Memory B cell (primary cell): Measurements from ENCODE around the gene DIAPH3.
A peak's percentile ranks its signal among the peaks of the same experiment; 100 is the strongest.

Source experiments
- ATAC-seq: fragments of 150-1000 bp; cut with Tn5 transposase; 2 replicates; pipeline ENCODE4 v1.10.0; 2021; ENCODE audit warnings: low read depth, mild to moderate bottlenecking, moderate library complexity
- DNase-seq, 2 donors: peaks; one replicate each; pipeline ENCODE4 v3.0.0; 2022; ENCODE audit warnings: low spot score in 2 of 2
- H3K27ac Mint-ChIP-seq: one replicate; pipeline ENCODE4 v1.8.0; 2022; ENCODE audit warnings: mild to moderate bottlenecking, moderate library complexity, mixed read lengths
- H3K27me3 Mint-ChIP-seq: one replicate; pipeline ENCODE4 v1.8.0; 2022; ENCODE audit warnings: mixed read lengths
- H3K36me3 Mint-ChIP-seq: one replicate; pipeline ENCODE4 v1.8.0; 2022; ENCODE audit warnings: mild to moderate bottlenecking, mixed read lengths
- H3K4me1 Mint-ChIP-seq: one replicate; pipeline ENCODE4 v1.8.0; 2022; ENCODE audit warnings: mixed read lengths
- H3K4me3 Mint-ChIP-seq: one replicate; pipeline ENCODE4 v1.8.0; 2022; ENCODE audit warnings: mild to moderate bottlenecking, moderate library complexity, mixed read lengths
- H3K9me3 Mint-ChIP-seq: one replicate; pipeline ENCODE4 v1.8.0; 2022; ENCODE audit warnings: mixed read lengths

Gene DIAPH3

DNA sequence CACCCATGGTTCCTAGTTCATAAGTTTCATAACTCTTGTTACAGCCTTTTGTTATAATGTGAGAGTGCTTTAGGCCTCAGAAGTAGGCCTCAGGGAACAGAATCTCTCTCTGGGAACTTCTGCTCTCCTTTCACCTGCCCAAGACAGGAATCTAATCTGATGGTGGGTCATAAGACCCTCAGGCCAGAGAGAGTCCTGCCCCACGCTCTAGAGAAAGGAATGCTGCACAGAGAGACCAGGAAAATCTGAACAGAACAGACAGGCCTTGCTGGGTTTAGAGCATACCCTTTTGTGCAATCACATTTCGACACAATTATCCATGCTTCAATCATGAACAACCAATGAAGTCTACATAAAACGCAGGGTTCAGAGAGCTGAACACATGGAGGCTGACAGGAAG is 3.4 kb upstream of the DIAPH3 start:
- peaks cover 1% of the 10 kb centered on the region for H3K27me3 Mint-ChIP-seq
- no peak overlapping the region for H3K27ac Mint-ChIP-seq
- no peak overlapping the region for H3K4me3 Mint-ChIP-seq
- no peak for ATAC-seq
- H3K9me3 Mint-ChIP-seq: no peaks in the 10 kb centered on the region
- peaks cover 11% of the 10 kb centered on the region for H3K4me1 Mint-ChIP-seq
- no peak for DNase-seq
- H3K36me3 Mint-ChIP-seq: no peaks in the 10 kb centered on the region

DNA sequence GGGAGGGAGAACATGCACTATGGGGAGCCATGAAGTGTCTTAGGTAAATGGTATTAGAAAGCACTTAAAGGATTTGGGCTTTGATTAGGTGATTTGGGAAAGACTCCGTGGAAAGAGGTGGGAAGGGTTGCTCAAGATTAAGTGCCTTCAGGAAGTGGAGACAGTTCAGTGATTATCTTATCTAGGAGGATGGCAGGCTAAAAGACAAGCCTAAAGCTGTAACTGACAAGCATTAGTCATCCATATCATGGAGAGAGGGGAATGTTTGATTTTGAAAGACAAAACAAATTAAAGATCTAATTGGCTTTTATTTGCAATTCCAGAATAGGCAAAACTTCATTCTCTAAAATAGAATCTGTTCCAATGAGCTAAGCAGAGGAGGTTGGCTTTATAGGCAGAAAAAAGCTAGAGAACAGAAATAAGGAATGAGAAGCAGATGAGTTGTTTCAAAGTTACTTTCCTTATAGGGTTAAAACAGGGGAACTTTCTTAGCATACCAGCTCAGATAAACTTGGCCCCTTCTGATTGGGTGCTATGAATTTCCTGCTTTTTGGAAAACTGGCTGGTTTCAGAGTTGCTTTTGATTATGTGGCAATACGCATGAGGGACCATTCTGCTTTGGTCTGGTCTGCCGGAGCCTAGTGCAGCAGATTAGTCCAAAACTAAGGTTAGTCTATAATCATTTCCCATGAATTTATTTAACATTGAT is 1.8 kb upstream of the DIAPH3 start:
- Mint-ChIP-seq H3K27me3 (peaks cover 2% of the 10 kb centered on the region), H3K36me3 (no peaks in the 10 kb centered on the region), H3K9me3 (peaks cover 2% of the 10 kb centered on the region), H3K27ac (no peak overlapping the region), H3K4me1 (peaks cover 11% of the 10 kb centered on the region), H3K4me3 (no peak overlapping the region)
- ATAC-seq (no peak), DNase-seq (no peak)

DNA sequence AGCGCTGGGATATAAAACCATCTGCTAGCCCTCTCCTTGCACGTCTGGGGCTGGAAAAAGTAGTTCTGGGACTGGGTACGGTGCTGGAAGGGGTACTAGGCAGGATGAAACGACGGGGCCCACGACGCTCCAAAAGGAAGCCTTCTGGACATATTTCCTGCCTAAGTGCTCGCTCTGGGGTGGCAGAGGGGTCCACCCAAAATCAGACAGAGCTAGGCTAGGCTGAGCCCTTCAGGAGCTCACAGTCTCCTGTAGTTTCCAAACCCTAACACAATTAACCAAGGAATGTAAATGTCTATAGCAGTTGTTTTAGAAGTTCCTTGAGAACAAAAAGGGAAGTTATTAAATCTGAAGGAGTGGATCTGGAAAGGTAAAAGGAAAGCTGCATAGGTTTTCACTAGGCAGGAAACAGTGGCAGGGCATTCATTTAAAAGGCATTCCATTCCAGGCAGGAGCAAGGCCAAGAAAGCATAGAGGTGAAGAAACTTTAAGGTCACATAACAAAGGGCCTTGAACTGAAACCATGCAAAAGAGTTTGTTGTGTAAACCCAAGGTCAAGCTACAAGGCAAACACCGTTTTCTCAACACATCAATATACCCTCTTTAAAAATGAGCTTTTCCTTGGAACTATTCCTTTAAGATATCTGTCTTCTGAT is 634 bp upstream of the DIAPH3 start:
- H3K4me1 Mint-ChIP-seq: peaks cover 11% of the 10 kb centered on the region
- peaks cover 1% of the 10 kb centered on the region for H3K27me3 Mint-ChIP-seq
- H3K4me3 Mint-ChIP-seq: peak overlapping the region; percentile 96
- ATAC-seq (peak; percentile 3), DNase-seq (no peak)
- H3K9me3 Mint-ChIP-seq: peaks cover 2% of the 10 kb centered on the region
- H3K27ac Mint-ChIP-seq: peak overlapping the region; percentile 87
- no peaks in the 10 kb centered on the region for H3K36me3 Mint-ChIP-seq

DNA sequence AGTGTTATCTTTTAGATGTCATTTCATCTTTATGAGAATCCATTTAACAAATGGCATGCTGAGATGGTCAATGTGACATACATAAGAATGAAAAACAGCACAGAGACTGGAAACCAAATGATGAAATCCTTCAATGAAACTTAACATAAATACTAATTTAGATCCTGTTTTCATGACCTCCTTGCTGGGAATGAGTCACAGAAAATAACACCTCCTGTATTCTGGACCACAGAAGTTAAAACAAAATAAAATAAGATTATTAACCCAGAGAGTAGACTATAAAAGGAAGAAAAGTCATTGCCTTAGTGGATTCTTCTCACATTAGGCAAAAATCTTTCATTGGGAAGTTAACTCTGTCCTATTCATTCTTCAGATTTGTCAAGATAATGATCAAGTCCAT is 1.6 kb downstream of the DIAPH3 start:
- ATAC-seq (no peak), DNase-seq (no peak)
- H3K4me3 Mint-ChIP-seq: no peak overlapping the region
- peaks cover 11% of the 10 kb centered on the region for H3K4me1 Mint-ChIP-seq
- no peak overlapping the region for H3K27ac Mint-ChIP-seq
- H3K27me3 Mint-ChIP-seq: peaks cover 1% of the 10 kb centered on the region
- peaks cover 2% of the 10 kb centered on the region for H3K9me3 Mint-ChIP-seq
- H3K36me3 Mint-ChIP-seq: no peaks in the 10 kb centered on the region

DNA sequence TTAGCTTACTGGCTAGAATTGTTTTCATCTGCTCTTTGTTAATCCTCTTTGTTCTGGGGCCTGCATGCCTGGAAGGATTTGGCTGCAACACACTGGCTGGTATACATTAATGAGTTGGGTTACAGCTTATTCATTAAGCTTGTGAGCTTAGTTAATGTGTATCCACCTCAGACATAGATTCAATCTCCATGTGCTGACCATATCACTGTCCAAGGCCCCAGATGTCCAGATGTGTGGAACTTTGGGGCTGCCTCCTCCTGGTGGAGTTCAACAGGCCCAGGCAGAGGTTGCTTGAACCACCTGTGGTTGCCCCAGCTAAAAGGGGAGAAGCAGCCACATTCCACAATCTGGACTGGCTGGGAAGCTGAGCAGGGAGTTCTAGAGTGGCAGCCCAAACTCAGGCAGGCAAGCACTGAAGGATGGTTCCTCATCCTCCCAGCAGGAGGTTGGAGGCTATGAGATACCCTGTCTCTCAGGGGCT is 5.4 kb downstream of the DIAPH3 start:
- no peaks in the 10 kb centered on the region for H3K36me3 Mint-ChIP-seq
- H3K27me3 Mint-ChIP-seq: peaks cover 1% of the 10 kb centered on the region
- H3K4me3 Mint-ChIP-seq: no peak overlapping the region
- DNase-seq: no peak
- H3K9me3 Mint-ChIP-seq: peaks cover 2% of the 10 kb centered on the region
- H3K4me1 Mint-ChIP-seq: no peaks in the 10 kb centered on the region
- H3K27ac Mint-ChIP-seq: no peak overlapping the region
- ATAC-seq: no peak

DNA sequence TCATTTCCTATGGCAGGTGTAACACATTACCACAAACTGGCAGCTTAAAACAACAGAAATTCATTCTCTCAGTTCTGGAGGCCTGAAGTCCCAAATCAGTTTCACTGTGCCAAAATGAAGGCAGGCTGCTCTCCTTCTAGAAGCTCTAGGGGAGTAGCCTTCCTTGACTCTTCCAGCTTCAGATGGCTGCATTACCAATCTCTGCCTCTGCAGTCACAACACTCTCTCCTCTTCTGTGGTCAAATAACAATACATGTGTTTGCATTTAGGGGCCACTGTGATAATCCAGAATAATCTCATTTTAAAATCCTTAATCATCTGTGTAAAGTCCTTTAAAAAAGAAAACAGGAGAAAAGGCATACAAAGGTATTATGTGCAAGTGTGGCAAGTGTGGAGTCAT is 7.8 kb downstream of the DIAPH3 start:
- Mint-ChIP-seq H3K4me1 (no peaks in the 10 kb centered on the region), H3K4me3 (no peak overlapping the region), H3K27ac (no peak overlapping the region), H3K36me3 (no peaks in the 10 kb centered on the region), H3K27me3 (peaks cover 1% of the 10 kb centered on the region), H3K9me3 (no peaks in the 10 kb centered on the region)
- no peak for ATAC-seq
- no peak for DNase-seq

DNA sequence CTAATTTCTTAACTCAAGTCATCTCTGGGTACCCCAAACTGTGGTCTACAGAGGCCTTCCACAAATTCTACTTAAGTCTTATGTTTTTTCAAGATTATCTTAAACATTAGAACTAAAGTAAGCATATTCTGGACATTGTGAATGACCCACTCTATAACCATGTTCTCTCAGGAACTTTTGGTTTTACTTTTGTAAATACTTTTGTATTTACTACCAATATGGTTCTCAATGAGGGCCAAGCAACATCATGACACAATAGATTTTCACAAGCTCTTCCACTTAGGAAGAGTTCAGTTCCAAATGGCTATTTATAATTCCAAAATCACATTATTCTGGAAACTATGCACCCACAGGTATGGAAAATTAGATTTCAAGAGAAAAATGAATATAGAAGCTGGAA is 10.8 kb downstream of the DIAPH3 start:
- no peaks in the 10 kb centered on the region for H3K27me3 Mint-ChIP-seq
- H3K27ac Mint-ChIP-seq: no peak overlapping the region
- ATAC-seq: no peak
- no peak overlapping the region for H3K4me3 Mint-ChIP-seq
- H3K4me1 Mint-ChIP-seq: peaks cover under 1% of the 10 kb centered on the region
- H3K36me3 Mint-ChIP-seq: no peaks in the 10 kb centered on the region
- no peak for DNase-seq
- H3K9me3 Mint-ChIP-seq: no peaks in the 10 kb centered on the region

DNA sequence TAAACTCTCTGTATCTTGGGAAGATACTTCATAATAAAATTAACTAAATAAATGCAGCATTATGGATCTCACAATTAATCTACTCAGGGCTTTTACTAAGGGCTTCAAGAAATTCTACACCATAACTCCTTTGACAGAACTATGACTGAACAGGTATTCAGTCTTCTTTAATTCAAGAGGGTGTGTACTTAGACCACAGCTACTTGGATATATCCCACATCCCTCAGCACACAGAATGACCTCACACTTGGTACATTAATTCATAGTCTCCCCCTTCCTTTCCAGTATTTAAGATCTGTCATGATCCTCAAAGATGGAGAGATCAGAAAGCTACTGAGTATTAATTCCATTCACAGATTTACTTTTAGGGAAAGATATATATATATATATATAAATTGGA is 11.6 kb downstream of the DIAPH3 start:
- no peak overlapping the region for H3K27ac Mint-ChIP-seq
- peaks cover 3% of the 10 kb centered on the region for H3K4me1 Mint-ChIP-seq
- peaks cover 2% of the 10 kb centered on the region for H3K9me3 Mint-ChIP-seq
- H3K4me3 Mint-ChIP-seq: no peak overlapping the region
- H3K27me3 Mint-ChIP-seq: no peaks in the 10 kb centered on the region
- DNase-seq (no peak), ATAC-seq (no peak)
- no peaks in the 10 kb centered on the region for H3K36me3 Mint-ChIP-seq

DNA sequence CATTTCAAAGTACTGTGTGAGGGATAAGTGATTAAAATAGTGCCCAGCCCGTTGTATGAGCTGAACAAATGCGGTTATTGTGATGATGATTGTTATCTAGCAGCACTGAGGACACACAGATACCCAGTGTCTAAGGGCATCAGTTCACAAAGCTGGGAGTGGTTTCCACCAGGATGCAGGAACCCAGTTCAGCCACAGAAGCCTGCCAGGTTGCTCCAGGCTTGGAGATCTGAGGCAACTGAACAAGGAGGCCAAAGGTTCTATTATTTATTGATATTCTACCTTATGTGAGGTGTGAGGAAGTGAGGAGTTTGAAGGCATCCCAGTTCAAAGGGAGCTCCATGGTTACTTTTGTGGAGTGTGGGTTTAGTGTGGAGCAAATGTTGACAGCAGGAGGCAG is 13.2 kb downstream of the DIAPH3 start:
- ATAC-seq (no peak), DNase-seq (no peak)
- Mint-ChIP-seq H3K27me3 (no peaks in the 10 kb centered on the region), H3K9me3 (peaks cover 2% of the 10 kb centered on the region), H3K36me3 (no peaks in the 10 kb centered on the region), H3K4me3 (no peak overlapping the region), H3K4me1 (peaks cover 3% of the 10 kb centered on the region), H3K27ac (no peak overlapping the region)

DNA sequence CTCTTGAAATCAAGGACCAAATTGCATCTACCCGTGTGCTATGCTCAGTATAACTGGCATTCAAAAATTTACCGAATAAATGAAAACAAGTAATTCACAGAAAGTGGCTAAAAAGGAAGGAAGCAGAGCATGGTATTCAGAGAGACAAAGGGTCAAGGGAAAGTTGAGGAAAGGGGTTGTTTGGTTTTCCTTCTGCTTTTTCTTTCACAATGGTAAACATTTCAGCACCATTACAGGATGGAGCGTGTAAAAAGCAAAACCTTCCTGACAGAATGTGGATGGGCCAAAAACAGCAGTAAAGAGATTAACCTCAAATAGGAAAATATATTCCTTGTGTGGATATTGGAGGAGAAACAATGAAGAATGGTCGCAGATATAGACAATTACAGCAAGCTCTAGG is 14.8 kb downstream of the DIAPH3 start:
- no peaks in the 10 kb centered on the region for H3K27me3 Mint-ChIP-seq
- H3K4me1 Mint-ChIP-seq: peaks cover 3% of the 10 kb centered on the region
- no peaks in the 10 kb centered on the region for H3K36me3 Mint-ChIP-seq
- H3K9me3 Mint-ChIP-seq: peaks cover 2% of the 10 kb centered on the region
- H3K27ac Mint-ChIP-seq: no peak overlapping the region
- ATAC-seq (no peak), DNase-seq (no peak)
- H3K4me3 Mint-ChIP-seq: no peak overlapping the region

DNA sequence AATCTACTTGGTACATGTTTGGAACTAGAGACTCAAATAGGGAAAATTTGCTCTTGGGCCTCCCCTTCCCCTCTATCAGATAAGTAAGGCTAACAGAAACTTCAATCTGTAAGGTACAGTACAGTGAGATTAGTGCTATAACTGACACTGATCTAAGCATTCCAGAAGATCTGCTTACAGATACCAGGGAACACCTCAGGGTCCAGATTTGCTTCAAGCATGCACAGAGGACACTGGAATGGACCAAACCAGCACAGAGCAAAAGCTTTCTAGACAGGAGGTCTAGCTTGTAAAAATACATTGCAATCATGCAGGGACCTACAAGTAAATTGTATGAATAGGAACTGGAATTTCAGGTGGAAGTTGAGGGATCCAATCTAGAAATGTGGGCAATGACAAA is 16.4 kb downstream of the DIAPH3 start:
- ATAC-seq (no peak), DNase-seq (no peak)
- H3K27ac Mint-ChIP-seq: no peak overlapping the region
- H3K4me3 Mint-ChIP-seq: no peak overlapping the region
- H3K27me3 Mint-ChIP-seq: no peaks in the 10 kb centered on the region
- peaks cover 3% of the 10 kb centered on the region for H3K4me1 Mint-ChIP-seq
- H3K9me3 Mint-ChIP-seq: peaks cover 2% of the 10 kb centered on the region
- H3K36me3 Mint-ChIP-seq: no peaks in the 10 kb centered on the region

DNA sequence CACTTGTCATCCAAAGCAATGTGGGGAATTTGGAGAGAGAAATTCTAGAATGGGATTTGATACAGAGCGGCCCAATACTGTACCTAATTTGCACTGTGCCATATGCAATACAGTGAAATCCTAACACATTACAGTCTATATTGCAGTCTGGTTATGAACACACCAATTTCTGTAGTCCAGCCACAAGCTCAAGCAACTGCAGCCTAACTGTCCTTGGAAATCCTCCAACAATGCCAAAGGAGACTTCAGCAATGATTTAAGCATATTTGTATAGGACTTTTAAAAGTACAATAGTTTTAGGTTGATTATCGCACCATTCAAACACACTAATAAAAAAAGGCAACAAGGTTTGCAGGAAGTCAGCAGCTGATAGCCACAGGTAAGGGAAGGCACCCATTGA is 17.3 kb downstream of the DIAPH3 start:
- Mint-ChIP-seq H3K4me1 (peaks cover 3% of the 10 kb centered on the region), H3K27ac (no peak overlapping the region), H3K9me3 (peaks cover 2% of the 10 kb centered on the region), H3K4me3 (no peak overlapping the region), H3K27me3 (no peaks in the 10 kb centered on the region), H3K36me3 (no peaks in the 10 kb centered on the region)
- DNase-seq (no peak), ATAC-seq (no peak)

DNA sequence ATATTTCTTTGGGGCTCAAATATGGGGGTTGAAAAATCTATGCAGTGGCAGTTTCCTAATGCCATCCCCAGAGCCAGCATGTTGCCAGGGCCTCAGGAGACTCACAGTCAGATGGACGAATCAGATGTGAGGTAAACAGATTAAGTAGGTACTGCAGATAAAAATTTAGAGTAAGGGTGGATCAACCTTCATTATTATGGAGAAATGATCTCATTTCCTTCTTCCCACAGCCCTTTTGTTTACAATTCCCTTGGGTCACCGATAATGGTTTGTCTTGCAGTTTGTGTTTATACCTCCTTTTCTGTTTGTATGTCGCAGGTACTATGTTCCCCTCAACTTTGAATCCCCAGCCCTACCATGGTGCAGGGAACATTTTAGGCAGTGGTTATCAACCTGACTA is 20.0 kb downstream of the DIAPH3 start:
- Mint-ChIP-seq H3K9me3 (peaks cover 2% of the 10 kb centered on the region), H3K36me3 (no peaks in the 10 kb centered on the region), H3K4me1 (peaks cover 3% of the 10 kb centered on the region), H3K27me3 (no peaks in the 10 kb centered on the region), H3K4me3 (no peak overlapping the region), H3K27ac (no peak overlapping the region)
- no peak for ATAC-seq
- DNase-seq: no peak

DNA sequence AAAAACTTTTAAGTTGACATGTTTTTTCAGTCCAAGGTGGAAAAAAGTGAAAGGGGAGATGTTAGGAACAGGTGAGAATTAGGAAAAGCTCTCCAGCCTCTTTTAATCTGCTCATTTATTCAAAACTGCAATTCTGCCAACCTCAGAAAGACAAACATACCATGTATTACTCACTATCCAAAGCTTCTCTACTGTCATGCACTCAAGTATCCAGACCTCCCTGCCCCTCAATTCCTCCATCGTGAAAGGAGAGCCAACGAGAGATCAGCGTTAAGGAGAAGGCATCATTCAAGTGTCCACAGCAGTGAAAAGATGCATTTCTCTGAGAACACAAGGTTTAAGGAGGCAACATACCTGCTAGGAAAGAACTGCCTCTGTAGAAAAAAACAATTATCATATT is 24.5 kb downstream of the DIAPH3 start:
- no peaks in the 10 kb centered on the region for H3K4me1 Mint-ChIP-seq
- DNase-seq (no peak), ATAC-seq (no peak)
- no peak overlapping the region for H3K4me3 Mint-ChIP-seq
- H3K9me3 Mint-ChIP-seq: no peaks in the 10 kb centered on the region
- no peak overlapping the region for H3K27ac Mint-ChIP-seq
- no peaks in the 10 kb centered on the region for H3K27me3 Mint-ChIP-seq
- no peaks in the 10 kb centered on the region for H3K36me3 Mint-ChIP-seq

DNA sequence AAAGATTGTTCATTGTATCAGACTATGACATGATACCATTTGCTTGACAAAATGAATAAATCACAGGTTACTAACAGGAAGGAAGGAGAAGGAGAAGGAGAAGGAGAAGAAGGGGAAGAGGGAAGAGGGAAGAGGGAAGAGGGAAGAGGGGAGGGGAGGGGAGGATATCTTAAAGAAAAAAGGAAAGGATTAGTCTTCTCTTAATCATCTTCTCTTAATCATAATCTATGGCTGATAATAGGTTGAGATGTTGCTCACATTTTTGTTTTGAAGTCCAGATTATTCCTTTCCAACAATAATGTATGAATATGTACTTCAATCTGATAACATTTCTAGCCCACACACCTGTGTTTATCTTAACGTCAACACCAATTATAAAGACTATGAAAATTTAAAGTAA is 25.1 kb downstream of the DIAPH3 start:
- Mint-ChIP-seq H3K27me3 (no peaks in the 10 kb centered on the region), H3K4me1 (no peaks in the 10 kb centered on the region), H3K4me3 (no peak overlapping the region), H3K27ac (no peak overlapping the region), H3K36me3 (no peaks in the 10 kb centered on the region), H3K9me3 (no peaks in the 10 kb centered on the region)
- no peak for ATAC-seq
- DNase-seq: no peak
